Measurements from ENCODE around the gene KLC3.
"Not testable (repeated sequence)": the region's sequence is repeated elsewhere in the genome, so short reads cannot be mapped to it uniquely, and the experiment has no call there.

The KLC3 gene

GRCh38 chr19:45306518-45307027, 34.0 kb upstream of the KLC3 start:
- H3K36me3 Mint-ChIP-seq = peaks cover 3% of the 10 kb centered on the region
- H3K27ac Mint-ChIP-seq = peak overlapping the region; percentile 35
- no peaks in the 10 kb centered on the region for H3K9me3 Mint-ChIP-seq
- no peaks in the 10 kb centered on the region for H3K27me3 Mint-ChIP-seq
- no peaks in the 10 kb centered on the region for H3K4me1 Mint-ChIP-seq
- no peak overlapping the region for H3K4me3 Mint-ChIP-seq

- no peaks in the 10 kb centered on the region for H3K36me3 Mint-ChIP-seq
- H3K27me3 Mint-ChIP-seq = no peaks in the 10 kb centered on the region
These were observed 33.2 kb upstream of the KLC3 start for GRCh38 chr19:45307361-45307760.

GRCh38 chr19:45309322-45309721, 31.2 kb upstream of the KLC3 start:
- H3K27me3 Mint-ChIP-seq, H3K27ac Mint-ChIP-seq, H3K4me3 Mint-ChIP-seq, H3K4me1 Mint-ChIP-seq, H3K36me3 Mint-ChIP-seq, H3K9me3 Mint-ChIP-seq: not testable (repeated sequence)

More at GRCh38 chr19:45307361-45307760, 33.2 kb upstream of the KLC3 start:
- no peak overlapping the region for H3K4me3 Mint-ChIP-seq
- no peaks in the 10 kb centered on the region for H3K9me3 Mint-ChIP-seq
- no peaks in the 10 kb centered on the region for H3K4me1 Mint-ChIP-seq
- no peak overlapping the region for H3K27ac Mint-ChIP-seq

DNA sequence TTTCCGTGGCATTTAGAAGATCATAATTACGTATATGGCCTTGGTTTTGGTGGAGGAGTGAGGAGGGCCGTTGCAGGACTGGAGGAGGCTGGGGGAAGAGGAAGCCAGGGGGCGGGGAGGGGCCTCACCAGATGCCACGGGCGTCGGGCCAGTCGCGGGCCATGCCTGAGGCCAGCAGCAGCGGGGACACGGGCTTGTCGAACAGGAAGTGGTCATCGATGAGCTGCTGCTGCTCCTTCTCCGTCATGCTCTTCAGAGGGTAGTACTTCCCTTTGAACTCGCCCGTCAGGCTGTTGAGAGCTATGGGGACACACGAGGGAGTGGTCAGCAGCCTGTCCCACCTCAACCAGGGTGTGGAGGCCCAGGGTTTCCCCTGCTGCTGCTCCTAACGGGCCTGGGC, 28.9 kb upstream of the KLC3 start:
- H3K27me3 Mint-ChIP-seq = peaks cover 11% of the 10 kb centered on the region
- H3K9me3 Mint-ChIP-seq = no peaks in the 10 kb centered on the region
- H3K4me1 Mint-ChIP-seq = no peaks in the 10 kb centered on the region
- no peak overlapping the region for H3K4me3 Mint-ChIP-seq
- no peaks in the 10 kb centered on the region for H3K36me3 Mint-ChIP-seq
- H3K27ac Mint-ChIP-seq = no peak overlapping the region

- not testable (repeated sequence) for H3K36me3 Mint-ChIP-seq, H3K9me3 Mint-ChIP-seq, H3K4me3 Mint-ChIP-seq, H3K4me1 Mint-ChIP-seq, H3K27ac Mint-ChIP-seq
- H3K27me3 Mint-ChIP-seq = peaks cover 13% of the 10 kb centered on the region
These were observed 28.3 kb upstream of the KLC3 start for GRCh38 chr19:45312285-45312684.

DNA sequence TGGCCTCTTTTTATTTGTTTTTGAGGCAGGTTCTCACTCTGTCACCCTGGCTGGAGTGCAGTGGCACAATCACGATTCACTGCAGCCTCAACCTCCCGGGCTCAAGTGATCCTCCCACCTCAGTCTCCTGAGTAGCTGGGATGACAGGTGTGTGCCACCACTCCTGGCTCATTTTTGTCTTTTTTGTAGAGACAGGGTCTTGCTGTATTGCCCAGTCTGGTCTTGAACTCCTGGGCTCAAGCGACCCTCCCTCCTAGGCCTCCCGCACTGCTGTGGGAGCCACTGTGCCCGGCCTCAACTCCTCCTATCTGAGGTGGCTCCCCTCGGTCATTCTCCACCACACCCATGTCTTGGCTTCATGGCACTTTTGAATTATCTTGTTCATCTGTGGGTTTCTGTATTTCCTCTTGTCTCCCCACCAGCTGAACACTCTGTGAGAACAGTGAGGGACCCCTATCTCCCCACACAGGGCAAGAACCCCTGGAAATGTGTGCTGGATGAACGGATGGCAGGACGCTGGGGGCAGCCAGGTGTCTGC, 25.8 kb upstream of the KLC3 start:
- no peaks in the 10 kb centered on the region for H3K4me1 Mint-ChIP-seq
- no peak overlapping the region for H3K27ac Mint-ChIP-seq
- no peak overlapping the region for H3K4me3 Mint-ChIP-seq
- peaks cover 16% of the 10 kb centered on the region for H3K27me3 Mint-ChIP-seq
- no peaks in the 10 kb centered on the region for H3K36me3 Mint-ChIP-seq
- no peaks in the 10 kb centered on the region for H3K9me3 Mint-ChIP-seq

- Mint-ChIP-seq H3K4me1 (no peaks in the 10 kb centered on the region), H3K27ac (no peak overlapping the region), H3K36me3 (no peaks in the 10 kb centered on the region), H3K4me3 (no peak overlapping the region), H3K27me3 (peaks cover 16% of the 10 kb centered on the region), H3K9me3 (no peaks in the 10 kb centered on the region)
These were observed 25.2 kb upstream of the KLC3 start for GRCh38 chr19:45315304-45315703.

DNA sequence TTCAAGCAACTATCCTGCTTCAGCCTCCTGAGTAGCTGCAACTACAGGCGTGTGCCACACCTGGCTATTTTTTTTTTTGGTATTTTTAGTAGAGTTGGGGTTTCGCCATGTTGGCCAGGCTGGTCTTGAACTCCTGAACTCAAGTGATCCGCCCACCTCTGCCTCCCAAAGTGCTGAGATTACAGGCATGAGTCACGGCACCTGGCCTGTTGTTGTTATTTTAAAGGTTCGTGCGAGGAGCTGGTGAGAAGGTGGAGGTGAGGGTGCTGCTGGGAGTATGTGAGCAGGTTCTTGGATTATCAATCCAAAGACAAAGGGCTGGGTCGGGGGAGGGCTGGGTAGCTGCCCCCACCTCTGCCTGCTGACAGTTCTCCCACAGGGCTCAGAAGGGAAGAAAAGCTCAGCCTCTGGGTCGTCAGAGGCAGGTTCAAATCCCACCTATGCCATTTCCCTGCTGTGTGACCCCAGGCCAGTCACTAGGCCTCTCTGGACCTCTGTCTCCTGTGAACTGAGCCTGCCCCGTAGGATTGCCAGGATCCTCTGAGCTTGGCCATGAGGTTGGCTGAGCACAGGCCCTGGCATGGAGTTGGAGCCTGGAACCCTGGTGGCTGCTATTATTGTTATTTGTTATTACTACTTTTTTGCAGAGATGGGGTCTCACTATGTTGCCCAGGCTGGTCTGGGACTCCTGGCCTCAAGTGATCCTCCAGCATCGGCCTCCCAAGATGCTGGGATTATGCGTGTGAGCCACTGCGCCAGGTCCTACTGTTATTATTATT, 19.4 kb upstream of the KLC3 start:
- no peak overlapping the region for H3K4me3 Mint-ChIP-seq
- no peak overlapping the region for H3K27ac Mint-ChIP-seq
- H3K27me3 Mint-ChIP-seq = peaks cover 22% of the 10 kb centered on the region
- no peaks in the 10 kb centered on the region for H3K36me3 Mint-ChIP-seq
- H3K9me3 Mint-ChIP-seq = no peaks in the 10 kb centered on the region
- no peaks in the 10 kb centered on the region for H3K4me1 Mint-ChIP-seq

- Mint-ChIP-seq H3K9me3 (no peaks in the 10 kb centered on the region), H3K27me3 (peaks cover 22% of the 10 kb centered on the region)
These were observed 18.7 kb upstream of the KLC3 start for GRCh38 chr19:45321848-45322247.

GRCh38 chr19:45322311-45322710, 18.2 kb upstream of the KLC3 start:
- Mint-ChIP-seq H3K27ac (no peak overlapping the region), H3K4me1 (no peaks in the 10 kb centered on the region), H3K9me3 (no peaks in the 10 kb centered on the region), H3K36me3 (no peaks in the 10 kb centered on the region), H3K27me3 (peaks cover 20% of the 10 kb centered on the region), H3K4me3 (no peak overlapping the region)

More at GRCh38 chr19:45321848-45322247, 18.7 kb upstream of the KLC3 start:
- H3K4me3 Mint-ChIP-seq = no peak overlapping the region
- no peak overlapping the region for H3K27ac Mint-ChIP-seq
- no peaks in the 10 kb centered on the region for H3K36me3 Mint-ChIP-seq
- no peaks in the 10 kb centered on the region for H3K4me1 Mint-ChIP-seq

- H3K9me3 Mint-ChIP-seq = no peaks in the 10 kb centered on the region
- H3K4me1 Mint-ChIP-seq = no peaks in the 10 kb centered on the region
- no peaks in the 10 kb centered on the region for H3K36me3 Mint-ChIP-seq
- H3K27ac Mint-ChIP-seq = no peak within 1 kb of the TSS
- H3K4me3 Mint-ChIP-seq = no peak within 1 kb of the TSS
- peaks cover 17% of the 10 kb centered on the region for H3K27me3 Mint-ChIP-seq
These were observed 17.7 kb upstream of the KLC3 start, which contains the start of gene CKM for GRCh38 chr19:45322744-45323281. TSS of gene CKM (minus strand) at chr19:45322875. CDS start at chr19:45319713, 3,162 bp downstream.

- peaks cover 19% of the 10 kb centered on the region for H3K27me3 Mint-ChIP-seq
- no peak overlapping the region for H3K27ac Mint-ChIP-seq
- H3K4me1 Mint-ChIP-seq = no peaks in the 10 kb centered on the region
- no peak overlapping the region for H3K4me3 Mint-ChIP-seq
- no peaks in the 10 kb centered on the region for H3K36me3 Mint-ChIP-seq
- no peaks in the 10 kb centered on the region for H3K9me3 Mint-ChIP-seq
These were observed 16.9 kb upstream of the KLC3 start for GRCh38 chr19:45323671-45324081.

GRCh38 chr19:45324349-45324907, 16.1 kb upstream of the KLC3 start:
- peak overlapping the region; percentile 51 for H3K27ac Mint-ChIP-seq
- H3K9me3 Mint-ChIP-seq = no peaks in the 10 kb centered on the region
- H3K4me1 Mint-ChIP-seq = no peaks in the 10 kb centered on the region
- peaks cover 19% of the 10 kb centered on the region for H3K27me3 Mint-ChIP-seq
- no peak overlapping the region for H3K4me3 Mint-ChIP-seq
- no peaks in the 10 kb centered on the region for H3K36me3 Mint-ChIP-seq

DNA sequence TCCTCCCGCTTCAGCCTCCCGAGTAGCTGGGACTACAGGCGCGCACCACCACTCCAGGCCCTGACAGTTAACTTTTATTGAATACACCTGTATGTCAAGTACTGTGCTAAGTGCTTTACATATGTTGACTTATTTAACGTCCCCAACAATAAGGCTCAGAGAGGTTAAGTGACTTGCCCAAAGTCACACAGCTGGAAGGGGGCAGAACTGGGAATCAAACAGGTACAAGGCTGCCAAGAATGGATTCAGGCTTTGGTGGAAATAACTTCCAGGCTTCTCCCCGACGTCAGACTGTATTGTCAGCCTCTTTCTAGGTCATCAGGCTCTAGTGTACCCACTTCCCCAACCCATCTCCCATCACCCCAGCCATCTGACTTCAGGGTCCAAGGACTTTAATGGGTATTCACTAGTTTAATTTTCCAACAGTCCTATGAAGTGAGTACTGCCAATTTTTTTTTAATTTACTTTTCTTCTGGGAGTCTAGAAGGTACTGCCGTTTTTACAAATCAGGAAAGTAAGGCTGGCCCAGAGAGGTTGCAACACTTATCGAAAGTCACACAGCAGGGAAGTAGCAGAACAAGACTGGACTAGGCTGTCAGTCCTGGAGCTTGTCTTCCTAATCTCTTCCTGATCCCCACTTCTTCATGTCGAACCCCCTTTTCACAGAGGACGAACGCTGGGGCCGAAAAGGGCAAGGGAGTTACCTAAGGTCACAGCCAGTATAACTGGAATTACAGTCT, 13.0 kb upstream of the KLC3 start:
- Mint-ChIP-seq H3K4me3 (no peak overlapping the region), H3K9me3 (no peaks in the 10 kb centered on the region), H3K27ac (no peak overlapping the region), H3K27me3 (peaks cover 14% of the 10 kb centered on the region), H3K4me1 (no peaks in the 10 kb centered on the region), H3K36me3 (no peaks in the 10 kb centered on the region)

DNA sequence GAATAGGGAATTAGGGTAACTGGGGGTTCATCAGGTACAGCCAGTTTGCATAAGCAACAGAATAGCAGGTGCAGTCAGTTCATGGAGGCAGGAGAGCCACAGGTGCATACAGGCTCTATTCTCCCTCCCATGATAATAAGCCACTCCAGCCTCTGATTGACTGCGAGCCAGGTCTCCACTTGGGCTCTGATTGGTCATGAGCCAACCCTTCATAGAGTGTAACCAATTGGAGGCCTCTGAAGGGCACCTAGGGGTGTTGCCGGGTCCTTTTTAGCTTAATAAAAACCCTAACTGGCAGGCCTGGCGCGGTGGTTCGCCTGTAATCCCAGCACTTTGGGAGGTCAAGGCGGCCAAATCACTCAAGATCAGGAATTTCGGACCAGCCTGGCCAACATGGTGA, 9.1 kb upstream of the KLC3 start:
- peaks cover 3% of the 10 kb centered on the region for H3K27me3 Mint-ChIP-seq
- H3K36me3 Mint-ChIP-seq = no peaks in the 10 kb centered on the region
- H3K4me3 Mint-ChIP-seq = no peak overlapping the region
- no peaks in the 10 kb centered on the region for H3K4me1 Mint-ChIP-seq
- H3K9me3 Mint-ChIP-seq = no peaks in the 10 kb centered on the region
- no peak overlapping the region for H3K27ac Mint-ChIP-seq
